ENCODE measurements around the gene CDH2. TPM values are rescaled to one million over a fixed set of nuclear protein-coding genes. Genes with fewer than 3 reads are reported as not detected.

Gene CDH2
- total RNA-seq, 4 donors from 2014 or later, result 0.20 to 4.4 (median 1.1) TPM; not detected in 1

- Histone ChIP-seq H3K9me3 (no peaks in the 10 kb centered on the region), H3K4me3 (no peak overlapping the region), H3K4me1 (no peaks in the 10 kb centered on the region), H3K27ac (no peak overlapping the region), H3K36me3 (no peaks in the 10 kb centered on the region), H3K27me3 (no peaks in the 10 kb centered on the region)
- in situ Hi-C loops (cut with MboI; ENCODE audit: low pct_ligation_motif_present in 1 of 4, low pct_unique_long_range_greater_than_20kb in 1 of 4, low sequenced_read_pairs in 3 of 4), result no loop called here
- intact Hi-C loops (cut with DNase I; ENCODE audit: low total_unique reads), result no loop called here
- TF ChIP-seq CTCF (IDR thresholded peaks at IDR 0.05) (no peak), POLR2AphosphoS5 (IDR thresholded peaks at IDR 0.05) (no peak), EP300 (IDR thresholded peaks at IDR 0.05; ENCODE audit: low read depth) (no peak), POLR2A (IDR thresholded peaks at IDR 0.05) (no peak)
- 72 to 90% methylated on average over 2 to 3 of the region's 3 CpGs for WGBS, 2 donors (ENCODE audit: low coverage in 1 of 2)
- no peak for DNase-seq
Observed at GRCh38 chr18:27954226-27954625, 222.7 kb downstream of the CDH2 start.

GRCh38 chr18:27952741-27953140 is 224.2 kb downstream of the CDH2 start:
- TF ChIP-seq POLR2AphosphoS5 (IDR thresholded peaks at IDR 0.05), result no peak
- TF ChIP-seq POLR2A (IDR thresholded peaks at IDR 0.05), result no peak
- Histone ChIP-seq H3K27ac (no peak overlapping the region), H3K27me3 (no peaks in the 10 kb centered on the region), H3K4me1 (no peaks in the 10 kb centered on the region), H3K4me3 (no peak overlapping the region), H3K36me3 (no peaks in the 10 kb centered on the region), H3K9me3 (no peaks in the 10 kb centered on the region)
- intact Hi-C loops (cut with DNase I; ENCODE audit: low total_unique reads), result no loop called here
- in situ Hi-C loops (cut with MboI; ENCODE audit: low pct_ligation_motif_present in 1 of 4, low pct_unique_long_range_greater_than_20kb in 1 of 4, low sequenced_read_pairs in 3 of 4), result no loop called here
- no peak for DNase-seq

- no peak overlapping the region for H3K4me3 ChIP-seq
- no peaks in the 10 kb centered on the region for H3K36me3 ChIP-seq
- intact Hi-C loops (cut with DNase I; ENCODE audit: low total_unique reads) (no loop called here), in situ Hi-C loops (cut with MboI; ENCODE audit: low pct_ligation_motif_present in 1 of 4, low pct_unique_long_range_greater_than_20kb in 1 of 4, low sequenced_read_pairs in 3 of 4) (no loop called here)
- H3K9me3 ChIP-seq, result no peaks in the 10 kb centered on the region
- no peaks in the 10 kb centered on the region for H3K27me3 ChIP-seq
- no peak overlapping the region for H3K27ac ChIP-seq
- 76 to 92% methylated on average over 5 of the region's 5 CpGs for WGBS, 2 donors (ENCODE audit: low coverage in 1 of 2)
- DNase-seq, result no peak
- H3K4me1 ChIP-seq, result no peaks in the 10 kb centered on the region
- TF ChIP-seq POLR2AphosphoS5 (IDR thresholded peaks at IDR 0.05) (no peak), CTCF (IDR thresholded peaks at IDR 0.05) (no peak), EP300 (IDR thresholded peaks at IDR 0.05; ENCODE audit: low read depth) (no peak), POLR2A (IDR thresholded peaks at IDR 0.05) (no peak)
Observed at GRCh38 chr18:27950648-27951228, 226.2 kb downstream of the CDH2 start.

GRCh38 chr18:27948986-27949385 is 227.9 kb downstream of the CDH2 start:
- TF ChIP-seq EP300 (IDR thresholded peaks at IDR 0.05; ENCODE audit: low read depth) (no peak), POLR2A (IDR thresholded peaks at IDR 0.05) (no peak)
- intact Hi-C loops (cut with DNase I; ENCODE audit: low total_unique reads), result no loop called here
- Histone ChIP-seq H3K36me3 (no peaks in the 10 kb centered on the region), H3K9me3 (no peaks in the 10 kb centered on the region), H3K4me3 (no peak overlapping the region), H3K27ac (no peak overlapping the region), H3K4me1 (no peaks in the 10 kb centered on the region), H3K27me3 (no peaks in the 10 kb centered on the region)
- 64 to 85% methylated on average over 2 of the region's 2 CpGs for WGBS, 2 donors (ENCODE audit: low coverage in 1 of 2)
- in situ Hi-C loops (cut with MboI; ENCODE audit: low pct_ligation_motif_present in 1 of 4, low pct_unique_long_range_greater_than_20kb in 1 of 4, low sequenced_read_pairs in 3 of 4), result no loop called here
- DNase-seq, result no peak

GRCh38 chr18:27942706-27943105 is 234.2 kb downstream of the CDH2 start:
- intact Hi-C loops (cut with DNase I; ENCODE audit: low total_unique reads), result no loop called here
- Histone ChIP-seq H3K4me3 (no peak overlapping the region), H3K4me1 (no peaks in the 10 kb centered on the region), H3K27me3 (no peaks in the 10 kb centered on the region), H3K36me3 (no peaks in the 10 kb centered on the region), H3K27ac (no peak overlapping the region), H3K9me3 (no peaks in the 10 kb centered on the region)
- 76 to 83% methylated on average over 6 of the region's 6 CpGs for WGBS, 2 donors (ENCODE audit: low coverage in 1 of 2)
- TF ChIP-seq EP300 (IDR thresholded peaks at IDR 0.05; ENCODE audit: low read depth), result no peak
- no peak for TF ChIP-seq POLR2AphosphoS5 (IDR thresholded peaks at IDR 0.05)
- no peak for TF ChIP-seq CTCF (IDR thresholded peaks at IDR 0.05)
- TF ChIP-seq POLR2A (IDR thresholded peaks at IDR 0.05), result no peak
- in situ Hi-C loops (cut with MboI; ENCODE audit: low pct_ligation_motif_present in 1 of 4, low pct_unique_long_range_greater_than_20kb in 1 of 4, low sequenced_read_pairs in 3 of 4), result no loop called here
- no peak for DNase-seq

Measured in transverse colon (tissue), 4 donors.